ENCODE data around the gene LASP1NB.
"Not testable (repeated sequence)": the region's sequence is repeated elsewhere in the genome, so short reads cannot be mapped to it uniquely, and the experiment has no call there.

The LASP1NB gene

GRCh38 chr17:38920374-38921291, 4.8 kb upstream of the LASP1NB start:
- no peak for ATAC-seq
- 60% methylated on average over 3 of the region's 9 CpGs for WGBS (ENCODE audit: insufficient coverage, low coverage, low lambda C conversion rate, missing lambda C conversion rate)
- TF ChIP-seq CTCF (IDR thresholded peaks at IDR 0.05) (no peak), POLR2A (IDR thresholded peaks at IDR 0.05) (no peak)
- H3K4me1 ChIP-seq, result peaks cover 0 to 40% (median 7%) of the 10 kb centered on the region in 4 donors
- H3K4me3 ChIP-seq, result no peak overlapping the region
- no peaks in the 10 kb centered on the region for H3K27me3 ChIP-seq
- H3K27ac ChIP-seq, result no peak overlapping the region
- no peak for DNase-seq
- intact Hi-C loops (cut with DNase I), result no loop called here
- H3K9me3 ChIP-seq, result no peaks in the 10 kb centered on the region
- H3K36me3 ChIP-seq, result peaks cover 12 to 37% (median 21%) of the 10 kb centered on the region in 4 donors

GRCh38 chr17:38921756-38922411, 3.5 kb upstream of the LASP1NB start:
- H3K27ac ChIP-seq, result no peak overlapping the region
- TF ChIP-seq CTCF (IDR thresholded peaks at IDR 0.05), result no peak
- TF ChIP-seq POLR2A (IDR thresholded peaks at IDR 0.05), result no peak
- intact Hi-C loops (cut with DNase I), result no loop called here
- H3K9me3 ChIP-seq, result no peaks in the 10 kb centered on the region
- H3K4me3 ChIP-seq, result no peak overlapping the region
- peaks cover 0 to 28% (median 6%) of the 10 kb centered on the region in 4 donors for H3K4me1 ChIP-seq
- 59% methylated on average over 6 of the region's 13 CpGs for WGBS (ENCODE audit: insufficient coverage, low coverage, low lambda C conversion rate, missing lambda C conversion rate)
- no peaks in the 10 kb centered on the region for H3K27me3 ChIP-seq
- ATAC-seq (peak in 1 of 4 donors; percentile 2), DNase-seq (no peak)
- H3K36me3 ChIP-seq, result peaks cover 12 to 31% (median 17%) of the 10 kb centered on the region in 4 donors

- Histone ChIP-seq H3K4me3 (no peak overlapping the region), H3K36me3 (peaks cover 12 to 25% (median 17%) of the 10 kb centered on the region in 4 donors), H3K27me3 (no peaks in the 10 kb centered on the region), H3K9me3 (no peaks in the 10 kb centered on the region), H3K27ac (no peak overlapping the region), H3K4me1 (peaks cover 0 to 22% (median 6%) of the 10 kb centered on the region in 4 donors)
- intact Hi-C loops (cut with DNase I), result no loop called here
- ATAC-seq (peak; percentile 28 to 57 (median 44)), DNase-seq (peak; percentile 42 to 73 (median 51))
- 29% methylated on average over 3 of the region's 6 CpGs for WGBS (ENCODE audit: insufficient coverage, low coverage, low lambda C conversion rate, missing lambda C conversion rate)
- TF ChIP-seq POLR2A (IDR thresholded peaks at IDR 0.05) (no peak), CTCF (IDR thresholded peaks at IDR 0.05) (no peak)
Observed at GRCh38 chr17:38922538-38923297, 2.7 kb upstream of the LASP1NB start.

- Histone ChIP-seq H3K27ac (no peak overlapping the region), H3K36me3 (no peaks in the 10 kb centered on the region), H3K4me3 (no peak overlapping the region), H3K4me1 (peaks cover 0 to 13% (median 6%) of the 10 kb centered on the region in 4 donors), H3K27me3 (no peaks in the 10 kb centered on the region), H3K9me3 (no peaks in the 10 kb centered on the region)
- 55% methylated on average over 2 of the region's 2 CpGs for WGBS (ENCODE audit: insufficient coverage, low coverage, low lambda C conversion rate, missing lambda C conversion rate)
- intact Hi-C loops (cut with DNase I), result no loop called here
- TF ChIP-seq POLR2A (IDR thresholded peaks at IDR 0.05), result no peak
- TF ChIP-seq CTCF (IDR thresholded peaks at IDR 0.05), result no peak
- DNase-seq (no peak), ATAC-seq (peak in 1 of 4 donors; percentile 21)
Observed at GRCh38 chr17:38926293-38927070, 1.1 kb downstream of the LASP1NB start.

- intact Hi-C loops (cut with DNase I); H3K4me1 ChIP-seq; H3K9me3 ChIP-seq; H3K36me3 ChIP-seq; H3K27me3 ChIP-seq; H3K27ac ChIP-seq; DNase-seq; ATAC-seq; H3K4me3 ChIP-seq: not testable (repeated sequence)
- WGBS (ENCODE audit: insufficient coverage, low coverage, low lambda C conversion rate, missing lambda C conversion rate), result no CpG with 5 or more reads among the region's 36 CpGs
Observed at GRCh38 chr17:38930782-38931181, 5.4 kb downstream of the LASP1NB start.

GRCh38 chr17:38933962-38934361, 8.5 kb downstream of the LASP1NB start:
- H3K36me3 ChIP-seq; intact Hi-C loops (cut with DNase I); DNase-seq; H3K27me3 ChIP-seq; ATAC-seq; H3K27ac ChIP-seq; H3K4me3 ChIP-seq; H3K9me3 ChIP-seq; H3K4me1 ChIP-seq: not testable (repeated sequence)
- WGBS (ENCODE audit: insufficient coverage, low coverage, low lambda C conversion rate, missing lambda C conversion rate), result 74% methylated on average over 7 of the region's 9 CpGs

All from right lobe of liver (tissue), 6 donors.